HepG2 (cell line): ENCODE results near the gene HELZ2.

ENCODE experiments used
- BRD4 ChIP-seq: sonication (generic); formaldehyde crosslinking; IDR thresholded peaks from 2 replicates; pipeline ENCODE4 v1.4.0; 2020; ENCODE audit warnings: missing genetic modification reagents
- IRF9 ChIP-seq: sonication (generic); formaldehyde crosslinking; IDR thresholded peaks from 2 replicates; pipeline ENCODE4 v1.8.0; 2022; ENCODE audit warnings: missing genetic modification reagents, mild to moderate bottlenecking, borderline replicate concordance
- POLR2A ChIP-seq, 2 experiments: IDR thresholded peaks; 2 replicates each; pipeline ENCODE4 v1.6.1; 2011; ENCODE audit warnings: low read depth in 2 of 2, low read length in 2 of 2, mild to moderate bottlenecking in 1 of 2, moderate library complexity in 1 of 2; ENCODE audit not compliant: insufficient read depth in 1 of 2
- ZNF552 ChIP-seq: sonication (generic); formaldehyde crosslinking; IDR thresholded peaks from 2 replicates; pipeline ENCODE4 v1.9.0; 2022; ENCODE audit warnings: missing genetic modification reagents, mild to moderate bottlenecking, borderline replicate concordance

DNA sequence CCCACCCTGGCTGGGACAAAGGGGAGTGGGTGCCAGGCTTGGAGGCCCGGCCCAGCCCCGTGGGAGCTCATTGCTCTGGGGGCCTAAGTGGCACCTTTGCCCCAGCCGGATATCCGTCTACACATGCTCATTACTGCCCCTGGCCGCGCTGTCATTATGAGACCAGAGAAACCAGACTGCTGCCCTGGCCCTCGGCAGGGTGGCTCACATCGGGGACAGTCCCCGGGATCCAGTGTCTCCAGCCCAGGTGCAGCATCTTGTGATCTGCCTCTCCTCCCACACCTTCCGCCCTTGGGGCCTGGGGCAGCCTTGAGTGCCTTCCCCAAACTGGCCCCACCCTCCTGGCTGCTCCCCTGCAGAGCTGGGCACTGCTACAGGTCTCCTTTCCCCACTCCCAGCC lies 31.3 kb downstream of the HELZ2 start:
- no peak for TF ChIP-seq ZNF552 (CRISPR knock-in tag)
- TF ChIP-seq IRF9 = no peak
- TF ChIP-seq BRD4 = no peak
- TF ChIP-seq POLR2A (IDR thresholded peaks at IDR 0.05; ENCODE audit: insufficient read depth in 1 of 2, low read depth in 2 of 2, low read length in 2 of 2) = no peak
